Fibroblast of skin of right quadriceps (primary cell): Measurements from ENCODE around the gene GFPT2.

ENCODE experiments used
- DNase-seq: peaks from one replicate; pipeline ENCODE4 v3.0.0-alpha.2; 2013

GFPT2 gene

GRCh38 chr5:180353048-180353979 is at the start of gene GFPT2:
Gene GFPT2, minus strand, starts transcription at chr5:180353336. Its CDS starts 119 bp downstream, at chr5:180353217.
- DNase-seq = peak; percentile 80

GRCh38 chr5:180402716-180403115 is 49.6 kb upstream of the GFPT2 start:
- DNase-seq = no peak

- DNase-seq = no peak
Measured at GRCh38 chr5:180401229-180401907, 48.2 kb upstream of the GFPT2 start.

- DNase-seq = no peak
Measured at GRCh38 chr5:180400416-180400815, 47.3 kb upstream of the GFPT2 start.

GRCh38 chr5:180399401-180400215 is 46.5 kb upstream of the GFPT2 start:
- no peak for DNase-seq

GRCh38 chr5:180396926-180397325 is 43.8 kb upstream of the GFPT2 start:
- no peak for DNase-seq

- no peak for DNase-seq
Measured at GRCh38 chr5:180395540-180396274, 42.6 kb upstream of the GFPT2 start.

- no peak for DNase-seq
Measured at GRCh38 chr5:180394031-180394636, 41.0 kb upstream of the GFPT2 start.

GRCh38 chr5:180391276-180391675 is 38.1 kb upstream of the GFPT2 start:
- DNase-seq = no peak

- no peak for DNase-seq
Measured at GRCh38 chr5:180390441-180391190, 37.5 kb upstream of the GFPT2 start.

GRCh38 chr5:180389252-180390101 is 36.3 kb upstream of the GFPT2 start:
- no peak for DNase-seq

GRCh38 chr5:180387798-180388197 is 34.7 kb upstream of the GFPT2 start:
- no peak for DNase-seq

GRCh38 chr5:180382926-180383325 is 29.8 kb upstream of the GFPT2 start:
- DNase-seq = no peak

- no peak for DNase-seq
Measured at GRCh38 chr5:180381851-180382480, 28.8 kb upstream of the GFPT2 start.

GRCh38 chr5:180381428-180381827 is 28.3 kb upstream of the GFPT2 start:
- DNase-seq = no peak

GRCh38 chr5:180380856-180381255 is 27.7 kb upstream of the GFPT2 start:
- no peak for DNase-seq

GRCh38 chr5:180380441-180380840 is 27.3 kb upstream of the GFPT2 start:
- no peak for DNase-seq

- no peak for DNase-seq
Measured at GRCh38 chr5:180379355-180380070, 26.4 kb upstream of the GFPT2 start.
